ENCODE data around the gene HSPB6.

- TF ChIP-seq CTCF (IDR thresholded peaks at IDR 0.05) (no peak), POLR2A (IDR thresholded peaks at IDR 0.05) (no peak)
Observed at GRCh38 chr19:35767288-35768081, 10.7 kb upstream of the HSPB6 start.

All from esophagus squamous epithelium (tissue), 4 donors.